ENCODE results near the gene ZNF83. TPM values are rescaled to one million over a fixed set of nuclear protein-coding genes. Genes with fewer than 3 reads are reported as not detected.
A peak's percentile ranks its signal among the peaks of the same experiment; 100 is the strongest.
"Not testable (repeated sequence)": the region's sequence is repeated elsewhere in the genome, so short reads cannot be mapped to it uniquely, and the experiment has no call there.

ZNF83 gene
- total RNA-seq, 1 donor from 2014 or later, result 30.6 TPM

GRCh38 chr19:52640916-52641315, 2.8 kb upstream of the ZNF83 start:
- peak in 1 of 2 donors; percentile 9 for DNase-seq (ENCODE audit: low read depth in 2 of 2)

- DNase-seq (ENCODE audit: low read depth in 2 of 2), result no peak
Observed at GRCh38 chr19:52639996-52640395, 1.8 kb upstream of the ZNF83 start.

GRCh38 chr19:52638601-52639000, 446 bp upstream of the ZNF83 start:
- peak; percentile 22 to 52 for DNase-seq (ENCODE audit: low read depth in 2 of 2)

DNA sequence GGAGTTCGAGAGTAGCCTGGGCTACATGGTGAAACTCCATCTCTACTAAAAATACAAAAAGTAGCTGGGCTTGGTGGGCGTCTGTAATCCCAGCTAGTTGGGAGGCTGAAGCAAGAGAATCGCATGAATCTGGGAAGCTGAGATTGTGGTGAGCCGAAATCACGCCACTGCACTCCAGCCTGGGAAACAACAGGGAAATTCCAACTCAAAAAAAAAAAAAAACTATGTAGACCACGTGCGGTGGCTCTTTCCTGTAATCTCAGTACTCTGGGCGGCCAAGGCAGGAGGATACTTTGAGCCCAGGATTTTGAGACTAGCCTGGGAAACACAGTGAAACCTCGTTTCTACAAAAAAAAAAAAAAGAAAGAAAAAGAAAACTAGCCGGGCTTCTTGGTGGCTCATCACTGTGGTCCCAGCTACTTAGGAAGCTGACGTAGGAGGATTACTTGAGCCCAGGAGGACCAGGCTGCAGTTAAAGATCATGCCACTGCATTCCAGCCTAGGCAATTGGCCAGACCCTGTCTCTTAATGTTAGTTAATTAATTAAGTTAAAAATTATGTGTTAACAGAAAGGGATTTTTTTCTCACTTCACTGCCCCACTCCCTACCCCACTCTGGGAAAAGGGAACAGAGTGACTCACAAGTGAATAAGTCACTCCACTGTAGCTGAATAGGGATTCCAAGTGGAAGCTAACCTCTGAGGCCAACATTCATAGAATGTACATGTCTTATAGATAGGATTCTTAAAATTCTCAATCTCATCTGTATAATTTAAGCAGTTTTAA, 2.2 kb downstream of the ZNF83 start:
- DNase-seq (ENCODE audit: low read depth in 2 of 2), result peak in 1 of 2 donors; percentile 6

DNA sequence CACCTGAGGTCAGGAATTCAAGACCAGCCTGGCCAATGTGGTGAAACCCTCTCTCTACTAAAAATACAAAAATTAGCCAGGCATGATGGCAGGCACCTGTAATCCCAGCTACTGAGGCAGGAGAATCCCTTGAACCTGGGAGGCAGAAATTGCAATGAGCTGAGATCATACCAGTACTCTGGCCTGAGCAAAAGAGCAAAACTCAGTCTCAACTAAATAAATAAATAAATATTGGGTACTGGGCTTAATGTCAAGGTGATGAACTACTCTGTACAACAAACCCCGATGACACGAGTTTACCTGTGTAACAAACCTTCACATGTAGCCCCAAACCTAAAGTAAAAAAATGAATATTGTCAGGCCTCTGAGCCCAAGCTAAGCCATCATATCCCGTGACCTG, 10.7 kb downstream of the ZNF83 start:
- DNase-seq (ENCODE audit: low read depth in 2 of 2), result not testable (repeated sequence)

- DNase-seq (ENCODE audit: low read depth in 2 of 2), result no peak
Observed at GRCh38 chr19:52626915-52627314, 11.2 kb downstream of the ZNF83 start.

- DNase-seq (ENCODE audit: low read depth in 2 of 2), result no peak
Observed at GRCh38 chr19:52622261-52622660, 15.9 kb downstream of the ZNF83 start.

- DNase-seq (ENCODE audit: low read depth in 2 of 2), result no peak
Observed at GRCh38 chr19:52621376-52621775, 16.8 kb downstream of the ZNF83 start.

DNA sequence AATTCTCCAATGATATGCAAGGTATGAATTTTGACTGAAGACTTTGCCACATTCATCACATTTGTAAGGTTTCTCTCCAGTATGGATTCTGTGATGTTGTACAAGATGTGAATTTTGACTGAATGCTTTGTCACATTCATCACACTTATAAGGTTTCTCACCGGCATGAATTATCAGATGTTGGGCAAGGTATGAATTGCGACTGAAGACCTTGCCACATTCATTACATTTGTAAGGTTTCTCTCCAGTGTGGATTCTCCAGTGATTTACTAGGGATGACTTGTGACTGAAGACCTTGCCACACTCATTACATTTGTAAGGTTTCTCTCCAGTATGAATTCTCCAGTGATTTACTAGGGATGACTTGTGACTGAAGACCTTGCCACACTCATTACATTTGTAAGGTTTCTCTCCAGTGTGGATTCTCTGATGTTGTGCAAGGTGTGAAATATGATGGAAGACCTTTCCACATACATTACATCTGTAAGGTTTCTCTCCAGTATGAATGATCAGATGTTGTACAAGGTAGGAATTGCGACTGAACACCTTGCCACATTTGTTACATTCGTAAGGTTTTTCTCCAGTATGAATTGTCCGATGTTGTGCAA, 24.8 kb downstream of the ZNF83 start:
- DNase-seq (ENCODE audit: low read depth in 2 of 2), result no peak

GRCh38 chr19:52603558-52604207, 34.5 kb downstream of the ZNF83 start:
- no peak for DNase-seq (ENCODE audit: low read depth in 2 of 2)

DNA sequence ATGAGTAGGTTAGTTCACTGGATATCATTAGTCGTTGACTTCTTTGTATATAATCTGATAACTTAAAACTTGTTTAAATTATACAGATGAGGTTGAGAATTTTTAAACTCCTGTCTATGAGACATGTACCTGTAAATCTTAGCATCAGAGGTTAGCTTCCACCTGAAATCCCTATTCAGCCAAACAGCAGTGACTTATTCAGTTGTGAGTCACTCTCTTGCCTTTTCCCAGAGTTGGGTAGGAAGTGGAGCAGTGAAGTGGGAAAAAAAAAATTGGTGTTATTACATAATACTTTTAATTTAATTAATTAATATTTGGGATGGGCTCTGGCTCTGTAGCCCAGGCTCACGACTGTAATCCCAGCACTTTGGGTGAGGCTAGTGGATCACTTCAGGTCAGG, 35.2 kb downstream of the ZNF83 start:
- no peak for DNase-seq (ENCODE audit: low read depth in 2 of 2)

GRCh38 chr19:52601974-52602366, 36.2 kb downstream of the ZNF83 start:
- peak in 1 of 2 donors; percentile 12 for DNase-seq (ENCODE audit: low read depth in 2 of 2)

DNA sequence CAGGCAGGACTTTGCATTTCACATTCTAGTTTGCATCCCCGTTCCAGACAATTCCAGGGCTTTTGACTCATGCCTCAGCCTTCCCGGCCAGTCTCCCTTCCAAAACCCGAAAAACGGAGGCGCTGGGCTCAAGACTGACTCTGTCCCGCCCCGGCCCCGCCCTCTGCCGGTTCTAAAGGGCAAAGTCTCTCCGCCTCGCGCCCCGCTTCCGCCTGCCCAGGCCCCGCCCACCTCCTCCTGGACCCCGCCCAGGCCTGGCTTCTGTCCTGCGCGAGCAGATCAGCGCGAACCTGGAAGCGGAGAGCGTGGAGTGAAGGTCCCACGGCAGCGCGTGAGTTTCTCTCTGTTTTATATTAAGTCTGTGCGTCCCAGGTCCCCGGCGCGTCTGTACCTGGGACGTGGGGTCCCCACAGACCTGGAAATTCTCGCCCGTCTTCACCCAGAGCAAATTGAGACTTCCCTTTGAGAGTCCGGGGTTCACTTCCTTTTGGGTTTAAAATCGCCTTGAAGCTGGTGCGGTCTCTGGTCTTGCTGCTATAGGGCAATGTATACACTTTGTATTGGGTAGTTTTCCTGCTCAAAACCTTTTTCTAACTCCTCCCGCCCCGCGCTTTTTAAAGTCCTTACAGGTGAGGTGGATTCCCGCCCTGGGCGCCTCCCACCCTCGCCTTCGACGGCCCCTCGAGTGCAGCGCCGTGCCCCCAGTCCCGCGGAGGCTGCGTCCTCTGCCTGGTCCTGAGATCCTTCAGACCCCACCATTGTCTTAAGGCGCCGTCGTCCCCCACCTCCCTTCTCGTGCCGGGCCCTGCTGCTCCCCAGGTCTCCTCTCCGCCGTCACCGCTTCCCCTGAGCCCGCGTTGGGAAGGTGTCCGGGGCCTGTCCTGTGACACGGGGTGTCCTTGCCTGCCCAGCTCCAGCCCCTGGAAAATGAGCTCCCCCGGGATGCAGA, 36.9 kb downstream of the ZNF83 start:
- peak; percentile 74 to 85 for DNase-seq (ENCODE audit: low read depth in 2 of 2)

- DNase-seq (ENCODE audit: low read depth in 2 of 2), result peak in 1 of 2 donors; percentile 11
Observed at GRCh38 chr19:52600639-52601024, 37.5 kb downstream of the ZNF83 start.

GRCh38 chr19:52599241-52599640, 38.9 kb downstream of the ZNF83 start:
- no peak for DNase-seq (ENCODE audit: low read depth in 2 of 2)

- not testable (repeated sequence) for DNase-seq (ENCODE audit: low read depth in 2 of 2)
Observed at GRCh38 chr19:52593441-52593840, 44.7 kb downstream of the ZNF83 start.

- DNase-seq (ENCODE audit: low read depth in 2 of 2), result no peak
Observed at GRCh38 chr19:52592301-52592700, 45.9 kb downstream of the ZNF83 start.

DNA sequence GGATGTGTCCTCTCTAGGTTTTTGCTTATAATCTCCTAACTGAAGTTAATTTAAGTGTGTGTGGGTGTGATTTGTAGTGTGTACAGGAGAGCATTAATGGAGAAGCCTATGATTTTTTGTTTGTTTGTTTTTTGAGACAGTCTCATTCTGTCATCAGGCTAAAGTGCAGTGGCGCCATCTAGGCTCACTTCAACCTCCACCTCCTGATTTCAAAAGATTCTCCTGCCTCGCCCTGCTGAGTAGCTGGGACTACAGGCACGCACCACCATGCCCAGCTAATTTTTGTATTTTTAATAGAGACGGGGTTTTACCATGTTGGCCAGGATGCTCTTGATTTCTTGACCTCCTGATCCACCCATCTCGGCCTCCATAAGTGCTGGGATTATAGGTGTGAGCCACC, 47.4 kb downstream of the ZNF83 start:
- DNase-seq (ENCODE audit: low read depth in 2 of 2), result no peak

GRCh38 chr19:52585604-52586003, 52.6 kb downstream of the ZNF83 start:
- DNase-seq (ENCODE audit: low read depth in 2 of 2), result no peak

- DNase-seq (ENCODE audit: low read depth in 2 of 2), result no peak
Observed at GRCh38 chr19:52584736-52585440, 53.3 kb downstream of the ZNF83 start.

Measured in lung microvascular endothelial cell (primary cell).